Endothelial cell of umbilical vein (primary cell): ENCODE data around the gene ACER3. TPM values are rescaled to one million over a fixed set of nuclear protein-coding genes. Genes with fewer than 3 reads are reported as not detected.

ENCODE experiments used
- BruUV-seq: library from RNA; stranded (reverse); fragments of 400-500 nt; replicated peaks from 2 replicates; lab custom pipeline; 2021; lab: Mats Ljungman, UMichigan
- CTCF ChIA-PET: fragments of 300-600, 350-600 bp; sonication (Branson Sonifier 250); formaldehyde crosslinking; loops from one replicate; lab custom pipeline; 2021; ENCODE audit warnings: antibody characterized with exemption, inconsistent platforms; lab: Charles Lee
- POLR2A ChIA-PET: fragments of 300-600, 350-600 bp; sonication (Branson Sonifier 250); formaldehyde crosslinking; loops from one replicate; lab custom pipeline; 2021; ENCODE audit warnings: antibody characterized with exemption, inconsistent platforms; lab: Charles Lee
- DNase-seq: peaks from one replicate; pipeline ENCODE4 v3.0.0-alpha.2; 2011; ENCODE audit warnings: low read depth, low spot score
- FAIRE-seq: peaks from 2 replicates; lab custom pipeline; 2011; peaks lifted over from hg19 to GRCh38; lab: Jason Lieb, UNC
- H2AFZ ChIP-seq: 2 replicates; pipeline ENCODE4 v1.6.0; 2012; ENCODE audit warnings: low read depth, low read length, control low read depth, inconsistent platforms
- H3K27ac ChIP-seq: 2 replicates; pipeline ENCODE4 v1.5.1; 2011; ENCODE audit warnings: low read depth, mild to moderate bottlenecking, control low read depth, low read length, moderate library complexity; ENCODE audit not compliant: insufficient read depth
- H3K27me3 ChIP-seq, 2 experiments: 2 replicates each; pipeline versions ENCODE4 v1.6.0 to v1.6.1; 2011; ENCODE audit warnings: low read length in 2 of 2, mixed read lengths in 1 of 2; ENCODE audit not compliant: control insufficient read depth in 2 of 2, insufficient read depth in 2 of 2
- H3K36me3 ChIP-seq, 2 experiments: 2 replicates in 1 of 2; 3 replicates in 1 of 2; pipeline ENCODE4 v1.5.1; 2011; ENCODE audit warnings: low read length in 2 of 2, mild to moderate bottlenecking in 1 of 2, moderate library complexity in 1 of 2; ENCODE audit not compliant: control insufficient read depth in 2 of 2, insufficient read depth in 2 of 2; ENCODE audit errors: extremely low read depth in 1 of 2
- H3K4me1 ChIP-seq: 3 replicates; pipeline ENCODE4 v1.5.1; 2011; ENCODE audit warnings: mild to moderate bottlenecking, low read length; ENCODE audit not compliant: control insufficient read depth, insufficient read depth; ENCODE audit errors: extremely low read depth
- H3K4me2 ChIP-seq: 2 replicates; pipeline ENCODE4 v1.6.1; 2011; ENCODE audit warnings: low read length, control low read depth, mixed read lengths; ENCODE audit not compliant: insufficient read depth
- H3K4me3 ChIP-seq, 3 experiments: fragments of 200-600 bp in 1 of 3; sonication (generic), shearing (Covaris generic) in 1 of 3; replicated peaks in 1 of 3; 2 replicates each; pipeline ENCODE4 v1.5.1; 2011 to 2016; ENCODE audit warnings: control low read depth in 3 of 3, low read length in 3 of 3, mild to moderate bottlenecking in 2 of 3, inconsistent platforms in 1 of 3, low read depth in 1 of 3, moderate library complexity in 1 of 3; ENCODE audit not compliant: insufficient read depth in 1 of 3
- H3K79me2 ChIP-seq: 2 replicates; pipeline ENCODE4 v1.6.0; 2012; ENCODE audit warnings: low read length, inconsistent platforms; ENCODE audit not compliant: control insufficient read depth, insufficient read depth
- H3K9ac ChIP-seq: replicated peaks from 2 replicates; pipeline ENCODE3; 2011; ENCODE audit warnings: low read length, control low read depth; ENCODE audit not compliant: insufficient read depth; ENCODE audit errors: extremely low read depth
- H3K9me1 ChIP-seq: replicated peaks from 3 replicates; pipeline ENCODE4 v1.6.0; 2011; ENCODE audit warnings: mild to moderate bottlenecking, low read length; ENCODE audit not compliant: control insufficient read depth, insufficient read depth; ENCODE audit errors: extremely low read depth
- H3K9me3 ChIP-seq: replicated peaks from 2 replicates; pipeline ENCODE4 v1.5.1; 2012; ENCODE audit warnings: low read length, inconsistent platforms; ENCODE audit not compliant: control insufficient read depth, insufficient read depth
- H4K20me1 ChIP-seq: replicated peaks from 2 replicates; pipeline ENCODE3; 2011; ENCODE audit warnings: mild to moderate bottlenecking, low read length; ENCODE audit not compliant: control insufficient read depth, insufficient read depth; ENCODE audit errors: extremely low read depth
- FOS ChIP-seq: IDR thresholded peaks from 2 replicates; pipeline ENCODE4 v1.6.1; 2011; ENCODE audit warnings: mild to moderate bottlenecking, low read length, moderate library complexity, borderline replicate concordance; ENCODE audit not compliant: insufficient read depth
- JUN ChIP-seq: IDR thresholded peaks from 2 replicates; pipeline ENCODE4 v1.6.1; 2011; ENCODE audit warnings: borderline replicate concordance, low read depth; ENCODE audit not compliant: insufficient read length, insufficient read depth
- MAX ChIP-seq: IDR thresholded peaks from 2 replicates; pipeline ENCODE4 v1.6.1; 2011; ENCODE audit not compliant: insufficient read depth, insufficient read length
- POLR2A ChIP-seq: IDR thresholded peaks from 2 replicates; pipeline ENCODE4 v1.6.1; 2012; ENCODE audit warnings: low read depth, mild to moderate bottlenecking, control low read depth, low read length
- dilution Hi-C: fragments of 300-500 bp; cut with MboI; formaldehyde crosslinking; loops from one replicate; pipeline ENCODE4 v1.15.0; 2019; ENCODE audit warnings: low sequenced_read_pairs; ENCODE audit not compliant: extremely low pct_ligation_motif_present
- intact Hi-C: fragments of 100-400 bp; cut with micrococcal nuclease; formaldehyde crosslinking; loops from one replicate; pipeline ENCODE4 v1.10.0; 2022
- polyA plus RNA-seq, 4 experiments: library from polyadenylated mRNA; depleted of rRNA in 3 of 4; stranded (reverse) in 3 of 4; unstranded in 1 of 4; fragments of >200 nt; gene quantifications; 2 replicates each; pipeline versions ENCODE4 v1.2.1 to v1.2.3, GENCODE V29; 2011 to 2012; ENCODE audit warnings: missing spikeins in 1 of 4
- total RNA-seq: library from RNA; stranded (reverse); gene quantifications from 2 replicates; pipeline ENCODE4 v1.2.3, GENCODE V29; 2021

ACER3 gene
- total and polyA plus RNA-seq, 2 donors (not counting 3 experiments of a cell fraction or from before 2014, with no cell fraction given) = 9.9 to 31.6 TPM

GRCh38 chr11:77069336-77069968, 208.7 kb downstream of the ACER3 start:
- H3K4me3 ChIP-seq = no peak overlapping the region
- intact Hi-C loops (no loop called here), dilution Hi-C loops (no loop called here)
- CTCF ChIA-PET = interaction anchor here (0.8 to 1.8 kb wide), 4 partner anchors 21 to 22 kb away, joined by 3 to 6 read pairs (median 4); no protein-coding TSS in a partner anchor
- no peak overlapping the region for H3K27ac ChIP-seq
- no peak for FAIRE-seq
- no peaks in the 10 kb centered on the region for H3K27me3 ChIP-seq
- H2AFZ ChIP-seq = no peak overlapping the region
- no peaks in the 10 kb centered on the region for H3K9me1 ChIP-seq
- TF ChIP-seq FOS = no peak
- peaks cover 41% of the 10 kb centered on the region for H3K4me1 ChIP-seq
- no peak overlapping the region for H3K9ac ChIP-seq
- POLR2A ChIA-PET = no interaction called here
- no peaks in the 10 kb centered on the region for H4K20me1 ChIP-seq
- H3K4me2 ChIP-seq = no peak overlapping the region
- no peak for DNase-seq
- no peaks in the 10 kb centered on the region for H3K9me3 ChIP-seq
- H3K79me2 ChIP-seq = no peaks in the 10 kb centered on the region
- no peaks in the 10 kb centered on the region for H3K36me3 ChIP-seq
- no TSS peak for BruUV-seq

GRCh38 chr11:77069969-77070582, 209.4 kb downstream of the ACER3 start:
- Histone ChIP-seq H3K4me3 (no peak overlapping the region), H3K27me3 (no peaks in the 10 kb centered on the region), H3K27ac (no peak overlapping the region), H3K9me3 (no peaks in the 10 kb centered on the region), H3K79me2 (no peaks in the 10 kb centered on the region), H3K36me3 (no peaks in the 10 kb centered on the region), H4K20me1 (no peaks in the 10 kb centered on the region), H3K4me2 (no peak overlapping the region), H3K9me1 (no peaks in the 10 kb centered on the region), H3K9ac (no peak overlapping the region), H2AFZ (no peak overlapping the region), H3K4me1 (peaks cover 41% of the 10 kb centered on the region)
- dilution Hi-C loops = no loop called here
- intact Hi-C loops = no loop called here
- TF ChIP-seq JUN (no peak), FOS (no peak), POLR2A (no peak), MAX (no peak)
- no TSS peak for BruUV-seq
- ChIA-PET POLR2A (no interaction called here), CTCF (interaction anchor here (1.3 to 1.8 kb wide), 3 partner anchors 21 to 23 kb away, joined by 3 to 6 read pairs (median 5); no protein-coding TSS in a partner anchor)
- FAIRE-seq (no peak), DNase-seq (no peak)
